ENCODE data around the gene CDKL5. TPM values are rescaled to one million over a fixed set of nuclear protein-coding genes. Genes with fewer than 3 reads are reported as not detected.

The CDKL5 gene
- total RNA-seq, 2 donors from 2014 or later = 9.2 to 9.8 TPM

GRCh38 chrX:18543738-18544137, 118.3 kb downstream of the CDKL5 start:
- H3K27ac ChIP-seq = no peak overlapping the region
- H3K27me3 ChIP-seq = no peaks in the 10 kb centered on the region
- no peaks in the 10 kb centered on the region for H3K36me3 ChIP-seq
- no peak for DNase-seq (ENCODE audit: low spot score)
- H3K4me1 ChIP-seq = no peaks in the 10 kb centered on the region
- no peak for TF ChIP-seq CTCF (IDR thresholded peaks at IDR 0.05)
- no peaks in the 10 kb centered on the region for H3K9me3 ChIP-seq
- no peak overlapping the region for H3K4me3 ChIP-seq

GRCh38 chrX:18545771-18546170, 120.4 kb downstream of the CDKL5 start:
- Histone ChIP-seq H3K27ac (no peak overlapping the region), H3K4me3 (no peak overlapping the region), H3K36me3 (no peaks in the 10 kb centered on the region), H3K27me3 (no peaks in the 10 kb centered on the region), H3K9me3 (no peaks in the 10 kb centered on the region), H3K4me1 (no peaks in the 10 kb centered on the region)
- no peak for DNase-seq (ENCODE audit: low spot score)
- no peak for TF ChIP-seq CTCF (IDR thresholded peaks at IDR 0.05)

- Histone ChIP-seq H3K9me3 (no peaks in the 10 kb centered on the region), H3K4me1 (no peaks in the 10 kb centered on the region), H3K36me3 (no peaks in the 10 kb centered on the region), H3K4me3 (no peak overlapping the region), H3K27ac (no peak overlapping the region), H3K27me3 (no peaks in the 10 kb centered on the region)
- DNase-seq (ENCODE audit: low spot score) = no peak
- no peak for TF ChIP-seq CTCF (IDR thresholded peaks at IDR 0.05)
Measured at GRCh38 chrX:18548996-18549395, 123.6 kb downstream of the CDKL5 start.

- DNase-seq (ENCODE audit: low spot score) = no peak
- H3K4me3 ChIP-seq = no peak overlapping the region
- TF ChIP-seq CTCF (IDR thresholded peaks at IDR 0.05) = no peak
Measured at GRCh38 chrX:18549643-18550042, 124.2 kb downstream of the CDKL5 start.

GRCh38 chrX:18557879-18558278, 132.5 kb downstream of the CDKL5 start:
- H3K4me3 ChIP-seq = no peak overlapping the region
- H3K4me1 ChIP-seq = no peaks in the 10 kb centered on the region
- TF ChIP-seq CTCF (IDR thresholded peaks at IDR 0.05) = no peak
- no peak for DNase-seq (ENCODE audit: low spot score)
- no peaks in the 10 kb centered on the region for H3K9me3 ChIP-seq
- H3K27ac ChIP-seq = no peak overlapping the region
- H3K36me3 ChIP-seq = no peaks in the 10 kb centered on the region
- no peaks in the 10 kb centered on the region for H3K27me3 ChIP-seq

More at GRCh38 chrX:18549643-18550042, 124.2 kb downstream of the CDKL5 start:
- Histone ChIP-seq H3K4me1 (no peaks in the 10 kb centered on the region), H3K27me3 (no peaks in the 10 kb centered on the region), H3K36me3 (no peaks in the 10 kb centered on the region), H3K27ac (no peak overlapping the region), H3K9me3 (no peaks in the 10 kb centered on the region)

- DNase-seq (ENCODE audit: low spot score) = no peak
- no peak overlapping the region for H3K4me3 ChIP-seq
- no peak overlapping the region for H3K27ac ChIP-seq
- no peaks in the 10 kb centered on the region for H3K9me3 ChIP-seq
- no peaks in the 10 kb centered on the region for H3K4me1 ChIP-seq
- no peaks in the 10 kb centered on the region for H3K36me3 ChIP-seq
- TF ChIP-seq CTCF (IDR thresholded peaks at IDR 0.05) = no peak
- H3K27me3 ChIP-seq = no peaks in the 10 kb centered on the region
Measured at GRCh38 chrX:18558799-18559198, 133.4 kb downstream of the CDKL5 start.
